NCI-H2227 (cell line): ENCODE results near the gene HDAC3.

Experiments
- DNase-seq: peaks from one replicate; lab custom pipeline; 2025; ENCODE audit not compliant: unreplicated experiment; lab: John Stamatoyannopoulos, UW

Gene HDAC3

GRCh38 chr5:141636413-141637122, at the start of gene HDAC3, which contains the start of gene RELL2:
Gene HDAC3, minus strand, starts transcription at chr5:141636849. Its CDS starts 59 bp downstream, at chr5:141636790.
Gene RELL2, plus strand, starts transcription at chr5:141636997. Its CDS starts 1,229 bp downstream, at chr5:141638226.
- peak; percentile 91 for DNase-seq

GRCh38 chr5:141685591-141685990, 48.9 kb upstream of the HDAC3 start:
- no peak for DNase-seq

- DNase-seq, result peak; percentile 33
Measured at GRCh38 chr5:141683596-141684141, 47.0 kb upstream of the HDAC3 start.

GRCh38 chr5:141681695-141682641, 45.3 kb upstream of the HDAC3 start, which contains the start of gene ARAP3:
Gene ARAP3, minus strand, starts transcription at chr5:141682230. Its CDS starts 1,744 bp downstream, at chr5:141680486.
- DNase-seq, result peak; percentile 66

- DNase-seq, result no peak
Measured at GRCh38 chr5:141681295-141681694, 44.6 kb upstream of the HDAC3 start.

- DNase-seq, result peak; percentile 22
Measured at GRCh38 chr5:141680751-141681201, 44.1 kb upstream of the HDAC3 start.

GRCh38 chr5:141680178-141680577, 43.5 kb upstream of the HDAC3 start:
- DNase-seq, result no peak

- DNase-seq, result peak; percentile 35
Measured at GRCh38 chr5:141677415-141677814, 40.8 kb upstream of the HDAC3 start.

GRCh38 chr5:141675672-141676071, 39.0 kb upstream of the HDAC3 start:
- no peak for DNase-seq

- DNase-seq, result no peak
Measured at GRCh38 chr5:141674747-141675146, 38.1 kb upstream of the HDAC3 start.

GRCh38 chr5:141672841-141673813, 36.5 kb upstream of the HDAC3 start:
- peak; percentile 74 for DNase-seq

- no peak for DNase-seq
Measured at GRCh38 chr5:141672071-141672840, 35.6 kb upstream of the HDAC3 start.

- no peak for DNase-seq
Measured at GRCh38 chr5:141669520-141669919, 32.9 kb upstream of the HDAC3 start.

- no peak for DNase-seq
Measured at GRCh38 chr5:141668601-141669265, 32.1 kb upstream of the HDAC3 start.

- DNase-seq, result no peak
Measured at GRCh38 chr5:141665995-141666940, 29.6 kb upstream of the HDAC3 start.

- DNase-seq, result peak; percentile 64
Measured at GRCh38 chr5:141664733-141665461, 28.2 kb upstream of the HDAC3 start.

GRCh38 chr5:141663506-141663905, 26.9 kb upstream of the HDAC3 start:
- no peak for DNase-seq
